Midbrain (tissue), 1 donor: ENCODE data around the gene TSGA10IP.

Source experiments
- DNase-seq: peaks from one replicate; lab custom pipeline; 2025; lab: John Stamatoyannopoulos, UW

TSGA10IP gene

GRCh38 chr11:66006891-66007176 is 61.6 kb downstream of the TSGA10IP start:
- no peak for DNase-seq

GRCh38 chr11:66007201-66007634 is 61.9 kb downstream of the TSGA10IP start:
- no peak for DNase-seq

- DNase-seq = no peak
These were observed 62.8 kb downstream of the TSGA10IP start for GRCh38 chr11:66008095-66008467.

GRCh38 chr11:66008468-66009101 is 63.3 kb downstream of the TSGA10IP start:
- DNase-seq = no peak
